GOT3 (cell line): Measurements from ENCODE around the gene HAUS3.
"Not testable (repeated sequence)": the region's sequence is repeated elsewhere in the genome, so short reads cannot be mapped to it uniquely, and the experiment has no call there.

Source experiments
- DNase-seq: peaks from one replicate; lab custom pipeline; 2025; ENCODE audit warnings: mixed read lengths; lab: John Stamatoyannopoulos, UW

Gene HAUS3

DNA sequence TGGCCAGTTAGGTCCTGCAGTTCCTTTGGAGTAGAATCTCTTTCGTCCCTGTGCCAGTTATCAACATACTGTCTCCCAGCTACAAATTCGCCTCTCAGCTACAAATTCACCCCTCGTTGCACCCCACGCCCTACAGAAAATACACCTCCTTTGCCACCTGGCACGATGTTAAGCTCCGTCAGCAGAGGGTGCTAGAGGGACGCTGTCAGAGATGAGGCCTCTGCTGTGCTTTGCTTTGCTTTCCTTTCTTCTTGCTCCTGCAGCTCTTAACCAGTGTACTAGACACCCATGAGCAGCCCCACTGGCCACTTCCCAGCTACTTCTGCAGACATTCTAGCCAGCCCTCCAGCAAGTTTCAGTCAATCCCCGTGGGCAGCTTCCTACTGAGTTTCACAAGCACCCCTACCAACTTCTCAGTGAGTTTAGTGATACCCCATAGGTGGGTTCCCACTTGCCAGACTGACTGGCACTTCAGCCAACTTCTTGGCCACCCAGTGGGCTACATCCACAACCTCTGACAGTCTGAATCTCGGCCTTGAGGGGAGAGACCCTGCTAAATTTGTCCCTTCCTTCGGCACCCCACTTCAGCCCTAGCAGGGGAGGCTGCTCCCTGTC, 21.8 kb downstream of the HAUS3 start:
- peak; percentile 11 for DNase-seq

GRCh38 chr4:2219233-2219760, 22.6 kb downstream of the HAUS3 start:
- DNase-seq: no peak

DNA sequence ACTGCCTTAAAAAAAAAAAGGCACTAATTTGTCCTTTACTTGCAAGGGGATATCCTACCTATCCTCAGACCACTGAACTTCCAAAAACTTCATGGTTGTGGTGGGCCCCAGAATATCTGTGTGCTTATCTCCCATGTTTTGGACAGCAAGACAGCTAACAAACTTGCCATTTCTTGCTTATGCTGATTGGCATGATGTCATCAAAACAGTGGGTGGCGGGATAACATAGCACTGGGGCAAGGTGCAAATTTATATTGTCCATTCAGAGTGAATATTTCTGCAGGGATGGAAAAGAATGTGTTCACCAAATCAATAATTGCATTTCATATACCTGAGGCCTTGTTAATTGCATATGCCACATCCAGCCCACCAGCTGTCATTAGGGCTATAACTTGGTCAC, 23.5 kb downstream of the HAUS3 start:
- no peak for DNase-seq

DNA sequence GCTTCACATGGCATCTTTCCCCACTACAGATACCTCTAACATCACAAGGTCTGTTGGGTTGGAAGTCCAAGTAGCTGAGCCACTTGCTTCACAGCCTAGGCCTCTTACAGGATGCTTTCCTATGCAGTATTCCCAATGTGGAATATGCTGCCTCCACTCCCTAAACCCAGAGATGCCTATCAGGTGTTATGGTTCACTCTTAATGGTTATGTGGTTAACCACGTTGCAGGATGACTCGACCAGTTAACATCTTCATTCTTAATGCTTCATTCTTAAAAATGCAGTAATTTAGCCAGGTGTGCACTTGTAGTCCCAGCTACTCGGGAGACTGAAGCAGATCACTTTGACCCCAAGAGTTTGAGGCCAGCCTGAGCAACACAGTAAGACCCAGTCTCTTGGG, 24.2 kb downstream of the HAUS3 start:
- DNase-seq: no peak

DNA sequence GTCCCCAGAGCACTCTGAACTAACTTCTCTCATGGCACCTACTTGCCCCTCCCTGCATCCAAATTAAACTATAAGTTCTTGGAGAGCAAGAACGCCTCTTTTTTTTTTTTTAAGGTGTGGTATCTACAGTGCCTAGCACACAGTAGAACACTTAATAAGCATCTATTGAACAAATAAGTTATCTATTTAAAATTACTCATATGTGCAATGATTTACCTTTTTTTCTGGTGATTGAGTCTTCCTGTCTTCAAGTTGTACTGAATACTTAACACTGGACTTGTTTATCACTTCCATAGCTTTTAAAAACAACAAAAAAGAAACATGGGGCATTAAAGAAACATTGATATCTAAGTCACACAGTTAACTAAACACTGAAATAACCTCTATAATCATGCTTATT, 29.1 kb downstream of the HAUS3 start:
- no peak for DNase-seq

DNA sequence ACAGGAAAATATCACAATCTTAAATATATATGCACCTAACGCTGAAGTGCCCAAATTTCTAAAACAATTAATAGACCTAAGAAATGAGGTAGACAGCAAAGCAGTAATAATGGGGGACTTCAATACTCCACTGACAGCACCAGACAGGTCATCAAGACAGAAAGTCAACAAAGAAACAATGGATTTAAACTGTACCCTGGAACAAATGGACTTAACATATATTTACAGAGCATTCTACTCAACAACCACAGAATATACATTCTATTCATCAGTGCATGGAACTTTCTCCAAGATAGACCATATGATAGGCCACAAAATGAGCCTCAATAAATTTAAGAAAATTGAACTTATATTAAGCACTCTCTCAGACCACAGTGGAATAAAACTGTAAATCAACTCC, 39.1 kb downstream of the HAUS3 start:
- DNase-seq: not testable (repeated sequence)

DNA sequence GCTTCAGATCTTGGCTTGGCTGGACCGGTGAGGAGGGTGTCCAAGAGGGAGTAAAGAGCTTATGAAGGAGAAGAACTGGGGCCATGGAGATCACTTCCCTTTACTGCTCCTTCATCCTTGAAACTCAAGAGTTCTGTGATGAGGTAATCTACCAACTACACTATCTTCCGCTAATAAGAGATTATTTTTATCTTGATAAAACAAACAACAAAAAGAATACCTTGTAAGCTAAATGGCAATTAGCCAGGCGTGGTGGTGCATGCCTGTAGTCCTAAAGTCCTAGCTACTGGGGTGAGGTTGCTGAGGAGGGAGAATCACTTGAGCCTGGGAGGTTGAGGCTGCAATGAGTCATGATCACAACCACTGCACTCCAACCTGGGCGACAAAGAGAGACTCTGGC, 47.4 kb downstream of the HAUS3 start:
- DNase-seq: no peak

GRCh38 chr4:2193326-2193725, 48.6 kb downstream of the HAUS3 start:
- DNase-seq: no peak

DNA sequence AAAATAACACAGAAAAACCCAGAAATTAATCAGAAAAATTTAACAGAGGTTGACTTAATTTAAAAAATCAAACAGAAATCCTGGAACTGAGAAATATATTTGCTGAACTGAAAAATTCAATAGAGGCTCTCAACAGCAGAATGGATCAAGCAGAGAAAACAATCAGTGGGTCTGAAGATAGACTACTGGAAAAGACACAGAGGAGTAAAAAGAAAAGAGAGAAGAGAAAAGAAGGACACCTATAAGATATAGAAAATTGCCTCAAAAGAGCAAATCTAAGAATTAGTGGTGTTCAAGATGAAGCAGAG, 55.1 kb downstream of the HAUS3 start:
- no peak for DNase-seq

- no peak for DNase-seq
Measured at GRCh38 chr4:2186133-2186864, 55.6 kb downstream of the HAUS3 start.

GRCh38 chr4:2183394-2183793, 58.5 kb downstream of the HAUS3 start:
- DNase-seq: no peak

DNA sequence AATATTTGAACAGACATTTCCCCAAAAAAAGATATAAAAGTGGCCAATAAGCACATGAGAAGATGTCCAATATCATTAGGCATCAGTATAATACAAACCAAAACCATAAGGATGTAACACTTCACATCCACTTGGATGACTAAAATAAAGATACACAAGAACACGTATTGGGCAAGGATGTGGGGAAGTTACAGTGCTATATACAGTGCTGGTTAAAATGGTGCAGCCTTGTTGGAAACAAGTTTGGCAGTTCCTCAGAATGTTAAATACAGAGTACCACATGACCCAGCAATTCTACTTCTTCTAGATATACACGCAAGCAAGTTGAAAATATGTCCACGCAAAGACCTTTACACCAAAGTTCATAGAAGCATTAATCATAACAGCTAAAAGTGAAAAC, 58.9 kb downstream of the HAUS3 start:
- DNase-seq: no peak

DNA sequence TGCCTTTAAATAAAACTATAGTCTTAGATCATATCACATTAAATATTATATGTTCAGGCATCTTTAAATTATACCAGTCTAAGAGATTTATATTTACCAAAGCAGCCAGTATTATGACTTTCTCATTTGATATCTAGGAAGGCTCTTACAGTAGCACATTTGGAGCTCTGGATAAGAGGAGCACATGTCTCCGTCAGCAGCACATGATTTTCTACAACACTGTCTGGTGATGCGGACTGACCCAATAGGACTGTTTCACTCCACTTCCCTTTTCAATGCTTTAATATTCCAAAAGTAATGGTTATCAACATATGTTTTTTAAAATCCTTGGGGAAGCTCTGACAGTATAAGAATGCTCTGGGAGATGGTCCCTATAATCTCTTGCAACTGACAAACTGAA, 61.5 kb downstream of the HAUS3 start:
- DNase-seq: no peak

- no peak for DNase-seq
Measured at GRCh38 chr4:2179717-2180116, 62.2 kb downstream of the HAUS3 start.

- DNase-seq: no peak
Measured at GRCh38 chr4:2178986-2179385, 62.9 kb downstream of the HAUS3 start.
